KMS-11 (cell line): ENCODE measurements around the gene TJAP1.

Experiments
- H2AFZ ChIP-seq: fragments of 200-600 bp; sonication (generic); 2 replicates; pipeline ENCODE4 v1.6.1; 2016; ENCODE audit warnings: antibody characterized with exemption, mixed run types, low read depth
- H3K27ac ChIP-seq: fragments of 200-600 bp; sonication (generic); 2 replicates; pipeline ENCODE4 v1.6.1; 2016; ENCODE audit warnings: mild to moderate bottlenecking, mixed run types
- H3K27me3 ChIP-seq: fragments of 200-600 bp; sonication (generic); 2 replicates; pipeline ENCODE4 v1.6.1; 2017; ENCODE audit warnings: mild to moderate bottlenecking, low read depth, mixed run types, moderate library complexity; ENCODE audit not compliant: insufficient read depth
- H3K36me3 ChIP-seq: fragments of 200-600 bp; sonication (generic); 2 replicates; pipeline ENCODE4 v1.6.1; 2017; ENCODE audit warnings: mild to moderate bottlenecking, mixed run types; ENCODE audit not compliant: insufficient read depth
- H3K4me1 ChIP-seq: fragments of 200-600 bp; sonication (generic); 2 replicates; pipeline ENCODE4 v1.6.1; 2016; ENCODE audit warnings: mild to moderate bottlenecking, low read depth, mixed run types; ENCODE audit not compliant: poor library complexity, severe bottlenecking
- H3K4me2 ChIP-seq: fragments of 200-600 bp; sonication (generic); 2 replicates; pipeline ENCODE4 v1.7.0; 2016; ENCODE audit warnings: mild to moderate bottlenecking, mixed run types
- H3K4me3 ChIP-seq: fragments of 200-600 bp; sonication (generic); IDR thresholded peaks from 2 replicates; pipeline ENCODE4 v1.6.1; 2017; ENCODE audit warnings: low read depth, low read length, mixed read lengths; ENCODE audit not compliant: insufficient read depth
- H3K79me2 ChIP-seq: fragments of 200-600 bp; sonication (generic); 2 replicates; pipeline ENCODE4 v1.6.1; 2016; ENCODE audit warnings: low read depth, mixed run types; ENCODE audit not compliant: insufficient read depth
- H3K9ac ChIP-seq: fragments of 200-600 bp; sonication (generic); 2 replicates; pipeline ENCODE4 v1.6.1; 2016; ENCODE audit warnings: mild to moderate bottlenecking, mixed run types
- H4K20me1 ChIP-seq: fragments of 200-600 bp; sonication (generic); 2 replicates; pipeline ENCODE4 v1.6.1; 2016; ENCODE audit warnings: mild to moderate bottlenecking, mixed run types; ENCODE audit not compliant: insufficient read depth
- TF ChIP-seq, protein P1 (sequence below): fragments of 200-600 bp; sonication (generic); conservative IDR thresholded peaks from 2 replicates; pipeline ENCODE4 v1.6.1; 2017; ENCODE audit warnings: low read depth, mild to moderate bottlenecking, antibody characterized with exemption, low read length, moderate library complexity, mixed read lengths

TJAP1 gene

DNA sequence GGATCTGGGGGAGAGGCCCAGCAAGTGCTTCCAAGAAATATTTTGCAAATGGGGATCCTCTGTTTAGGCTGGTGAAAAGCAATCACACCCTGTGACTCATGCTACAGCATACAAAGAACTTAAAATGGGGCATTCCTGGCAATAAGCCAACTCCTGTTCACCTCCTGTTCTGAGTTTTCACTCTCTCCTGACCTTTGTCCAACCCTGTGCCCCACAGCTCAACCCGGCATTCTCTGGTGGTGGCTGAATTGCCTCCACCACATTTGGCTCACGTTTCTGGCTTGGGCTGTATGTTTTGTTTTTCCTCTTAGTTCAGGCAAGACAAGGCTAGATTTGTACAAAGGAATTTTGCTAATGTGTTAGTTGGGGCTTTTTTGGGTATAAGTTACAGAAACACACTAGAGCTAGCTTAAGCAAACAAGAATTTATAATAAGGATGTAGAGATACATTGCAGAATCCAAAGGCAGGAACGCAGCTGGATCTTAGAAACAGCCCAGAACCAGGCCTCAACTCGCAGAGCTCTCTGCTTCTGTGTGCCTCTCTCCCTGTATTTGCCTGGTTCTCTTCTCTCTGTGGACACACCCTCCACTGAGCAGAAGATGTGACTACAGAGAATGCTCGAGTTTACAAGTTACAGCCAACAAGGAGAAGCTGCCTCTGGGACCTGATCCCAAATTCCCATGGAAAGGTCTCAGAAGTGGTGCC, 40.6 kb upstream of the TJAP1 start:
- Histone ChIP-seq H3K4me2 (no peak overlapping the region), H3K36me3 (no peaks in the 10 kb centered on the region), H4K20me1 (no peaks in the 10 kb centered on the region), H3K9ac (no peak overlapping the region), H3K4me3 (no peak overlapping the region), H3K27ac (no peak overlapping the region), H3K27me3 (no peaks in the 10 kb centered on the region), H3K79me2 (no peaks in the 10 kb centered on the region), H2AFZ (no peak overlapping the region), H3K4me1 (no peaks in the 10 kb centered on the region)
- TF ChIP-seq, protein P1, sequence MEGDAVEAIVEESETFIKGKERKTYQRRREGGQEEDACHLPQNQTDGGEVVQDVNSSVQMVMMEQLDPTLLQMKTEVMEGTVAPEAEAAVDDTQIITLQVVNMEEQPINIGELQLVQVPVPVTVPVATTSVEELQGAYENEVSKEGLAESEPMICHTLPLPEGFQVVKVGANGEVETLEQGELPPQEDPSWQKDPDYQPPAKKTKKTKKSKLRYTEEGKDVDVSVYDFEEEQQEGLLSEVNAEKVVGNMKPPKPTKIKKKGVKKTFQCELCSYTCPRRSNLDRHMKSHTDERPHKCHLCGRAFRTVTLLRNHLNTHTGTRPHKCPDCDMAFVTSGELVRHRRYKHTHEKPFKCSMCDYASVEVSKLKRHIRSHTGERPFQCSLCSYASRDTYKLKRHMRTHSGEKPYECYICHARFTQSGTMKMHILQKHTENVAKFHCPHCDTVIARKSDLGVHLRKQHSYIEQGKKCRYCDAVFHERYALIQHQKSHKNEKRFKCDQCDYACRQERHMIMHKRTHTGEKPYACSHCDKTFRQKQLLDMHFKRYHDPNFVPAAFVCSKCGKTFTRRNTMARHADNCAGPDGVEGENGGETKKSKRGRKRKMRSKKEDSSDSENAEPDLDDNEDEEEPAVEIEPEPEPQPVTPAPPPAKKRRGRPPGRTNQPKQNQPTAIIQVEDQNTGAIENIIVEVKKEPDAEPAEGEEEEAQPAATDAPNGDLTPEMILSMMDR: no peak

DNA sequence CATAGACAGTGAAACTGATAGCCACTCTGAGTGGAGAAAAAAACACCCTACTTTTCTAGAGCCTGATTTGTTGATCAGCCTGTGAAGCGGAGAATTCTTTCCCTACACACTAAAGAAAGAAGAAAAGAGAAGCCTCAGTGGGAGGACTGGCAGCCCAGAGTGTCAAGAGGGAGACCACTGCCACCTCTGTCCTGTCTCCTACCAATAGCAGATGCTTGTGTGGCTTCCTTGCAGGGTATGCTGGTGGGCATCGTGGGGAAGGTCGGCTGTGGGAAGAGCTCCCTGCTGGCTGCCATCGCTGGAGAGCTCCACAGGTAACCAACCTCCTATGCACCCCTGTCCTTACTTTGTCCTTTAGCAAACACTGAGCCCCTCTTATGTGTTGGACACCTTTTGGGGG, 39.7 kb upstream of the TJAP1 start:
- TF ChIP-seq, protein P1: no peak
- H3K4me1 ChIP-seq: no peaks in the 10 kb centered on the region
- no peak overlapping the region for H3K4me3 ChIP-seq
- H3K27me3 ChIP-seq: no peaks in the 10 kb centered on the region
- H3K79me2 ChIP-seq: no peaks in the 10 kb centered on the region
- no peaks in the 10 kb centered on the region for H3K36me3 ChIP-seq
- H3K27ac ChIP-seq: no peak overlapping the region
- no peak overlapping the region for H3K4me2 ChIP-seq
- no peaks in the 10 kb centered on the region for H4K20me1 ChIP-seq
- H2AFZ ChIP-seq: no peak overlapping the region
- no peak overlapping the region for H3K9ac ChIP-seq

DNA sequence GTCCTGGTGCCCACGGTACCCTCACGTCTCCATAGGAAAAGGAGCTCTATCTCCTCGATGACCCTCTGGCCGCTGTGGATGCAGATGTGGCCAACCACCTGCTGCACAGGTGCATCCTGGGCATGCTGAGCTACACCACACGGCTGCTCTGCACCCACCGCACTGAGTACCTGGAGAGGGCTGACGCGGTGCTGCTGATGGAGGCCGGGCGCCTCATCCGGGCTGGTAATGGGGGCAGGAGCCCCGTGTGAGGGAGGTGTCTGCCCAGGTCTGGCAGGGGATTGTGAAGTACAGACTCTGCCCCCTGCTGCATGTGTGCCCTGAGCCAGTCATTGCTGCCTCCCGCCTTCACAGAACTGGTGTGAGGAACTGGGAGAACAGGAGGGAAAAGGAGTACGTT, 34.4 kb upstream of the TJAP1 start:
- H2AFZ ChIP-seq: no peak overlapping the region
- H3K9ac ChIP-seq: no peak overlapping the region
- H3K27me3 ChIP-seq: no peaks in the 10 kb centered on the region
- H3K27ac ChIP-seq: no peak overlapping the region
- TF ChIP-seq, protein P1: no peak
- no peaks in the 10 kb centered on the region for H3K4me1 ChIP-seq
- no peak overlapping the region for H3K4me2 ChIP-seq
- no peaks in the 10 kb centered on the region for H3K36me3 ChIP-seq
- H3K79me2 ChIP-seq: no peaks in the 10 kb centered on the region
- no peak overlapping the region for H3K4me3 ChIP-seq
- H4K20me1 ChIP-seq: no peaks in the 10 kb centered on the region

DNA sequence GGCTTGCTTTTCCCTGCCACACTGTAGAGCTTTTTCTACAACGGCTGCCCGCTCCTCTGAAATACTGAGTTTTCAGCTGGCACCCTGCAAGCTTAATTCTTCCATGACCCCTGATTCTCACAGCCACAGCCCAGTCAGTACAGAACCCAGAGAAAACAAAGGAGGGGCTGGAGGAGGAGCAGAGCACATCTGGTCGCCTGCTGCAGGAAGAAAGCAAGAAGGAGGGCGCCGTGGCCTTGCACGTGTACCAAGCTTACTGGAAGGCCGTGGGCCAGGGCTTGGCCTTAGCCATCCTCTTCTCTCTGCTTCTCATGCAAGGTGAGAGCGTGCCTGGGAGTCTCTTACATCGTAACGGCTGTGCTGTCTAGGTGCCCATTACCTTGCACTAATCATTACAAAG, 33.3 kb upstream of the TJAP1 start:
- Histone ChIP-seq H3K9ac (no peak overlapping the region), H3K4me1 (no peaks in the 10 kb centered on the region), H2AFZ (no peak overlapping the region), H4K20me1 (no peaks in the 10 kb centered on the region), H3K27ac (no peak overlapping the region), H3K4me3 (no peak overlapping the region), H3K4me2 (no peak overlapping the region), H3K79me2 (no peaks in the 10 kb centered on the region), H3K27me3 (no peaks in the 10 kb centered on the region), H3K36me3 (no peaks in the 10 kb centered on the region)
- TF ChIP-seq, protein P1: no peak
